Transverse colon (tissue), 4 donors: ENCODE data around the gene ALDH3A1. TPM values are rescaled to one million over a fixed set of nuclear protein-coding genes. Genes with fewer than 3 reads are reported as not detected.

Source experiments
- DNase-seq: peaks from one replicate; pipeline ENCODE4 v3.0.0-alpha.2; 2019
- H3K27ac ChIP-seq, 4 donors: fragments of 200-600 bp; sonication (generic); 2 replicates each; pipeline ENCODE4 v1.5.1; 2016 to 2018; ENCODE audit warnings: inconsistent platforms in 4 of 4
- H3K27me3 ChIP-seq: fragments of 200-600 bp; sonication (generic); 2 replicates; pipeline ENCODE4 v1.5.1; 2017; ENCODE audit warnings: inconsistent platforms
- H3K36me3 ChIP-seq, 4 donors: fragments of 200-600 bp; sonication (generic); 2 replicates each; pipeline ENCODE4 v1.5.1; 2017 to 2019; ENCODE audit warnings: inconsistent platforms in 4 of 4
- H3K4me1 ChIP-seq, 4 donors: fragments of 200-600 bp; sonication (generic); 2 replicates each; pipeline ENCODE4 v1.5.1; 2017 to 2020; ENCODE audit warnings: inconsistent platforms in 4 of 4
- H3K4me3 ChIP-seq, 4 donors: fragments of 200-600 bp; sonication (generic); 1 replicate in 1 of 4; 2 replicates in 3 of 4; pipeline versions ENCODE4 v1.5.1 to v1.6.1; 2017 to 2019; ENCODE audit warnings: inconsistent platforms in 4 of 4
- H3K9me3 ChIP-seq, 2 donors: fragments of 200-600 bp; sonication (generic); 2 replicates each; pipeline ENCODE4 v1.5.1; 2017 to 2019; ENCODE audit warnings: inconsistent platforms in 2 of 2
- EP300 ChIP-seq: sonication (generic); formaldehyde crosslinking; IDR thresholded peaks from one replicate; pipeline ENCODE4 v1.6.1; 2017; ENCODE audit warnings: antibody characterized with exemption, low read depth
- POLR2A ChIP-seq: fragments of 450-650 bp; IDR thresholded peaks from one replicate; pipeline ENCODE4 v1.6.1; 2016; ENCODE audit warnings: antibody characterized with exemption, mild to moderate bottlenecking, moderate library complexity
- POLR2AphosphoS5 ChIP-seq, 3 donors: sonication (generic); formaldehyde crosslinking; IDR thresholded peaks; one replicate each; pipeline ENCODE4 v1.6.1; 2016; ENCODE audit warnings: antibody characterized with exemption in 3 of 3
- WGBS, 2 donors: methylation state at CpG; one replicate each; pipeline ENCODE4 v1.1.5; 2018; ENCODE audit warnings: low coverage in 1 of 2; 5-methylcytosine and 5-hydroxymethylcytosine counted together
- in situ Hi-C, 4 donors: fragments of 200-750 bp; cut with MboI; loops; one replicate each; pipeline versions ENCODE4 v1.15.0 to v1.15.1; 2017; ENCODE audit warnings: low sequenced_read_pairs in 3 of 4, low pct_ligation_motif_present in 1 of 4, low pct_unique_long_range_greater_than_20kb in 1 of 4
- intact Hi-C: fragments of 100-400 bp; cut with DNase I; formaldehyde crosslinking; loops from one replicate; pipeline ENCODE4 v1.15.1; 2023; ENCODE audit warnings: low total_unique reads
- total RNA-seq, 4 donors: library from RNA; depleted of rRNA; stranded (reverse); fragments of >200 nt; gene quantifications; one replicate each; pipeline ENCODE4 v1.1.0, GENCODE V29; 2016
- TF ChIP-seq, protein P1 (sequence below), 5 experiments: fragments of 200-600 bp in 3 of 5; fragments of 450-650 bp in 2 of 5; sonication (generic) in 3 of 5; IDR thresholded peaks; 1 replicate in 2 of 5; 2 replicates in 3 of 5; pipeline ENCODE4 v1.5.1; 2016 to 2017; ENCODE audit warnings: antibody characterized with exemption in 5 of 5, inconsistent platforms in 3 of 5, mild to moderate bottlenecking in 2 of 5, moderate library complexity in 1 of 5

Gene ALDH3A1
- total RNA-seq, 4 donors from 2014 or later: 1.2 to 15.3 (median 3.4) TPM

DNA sequence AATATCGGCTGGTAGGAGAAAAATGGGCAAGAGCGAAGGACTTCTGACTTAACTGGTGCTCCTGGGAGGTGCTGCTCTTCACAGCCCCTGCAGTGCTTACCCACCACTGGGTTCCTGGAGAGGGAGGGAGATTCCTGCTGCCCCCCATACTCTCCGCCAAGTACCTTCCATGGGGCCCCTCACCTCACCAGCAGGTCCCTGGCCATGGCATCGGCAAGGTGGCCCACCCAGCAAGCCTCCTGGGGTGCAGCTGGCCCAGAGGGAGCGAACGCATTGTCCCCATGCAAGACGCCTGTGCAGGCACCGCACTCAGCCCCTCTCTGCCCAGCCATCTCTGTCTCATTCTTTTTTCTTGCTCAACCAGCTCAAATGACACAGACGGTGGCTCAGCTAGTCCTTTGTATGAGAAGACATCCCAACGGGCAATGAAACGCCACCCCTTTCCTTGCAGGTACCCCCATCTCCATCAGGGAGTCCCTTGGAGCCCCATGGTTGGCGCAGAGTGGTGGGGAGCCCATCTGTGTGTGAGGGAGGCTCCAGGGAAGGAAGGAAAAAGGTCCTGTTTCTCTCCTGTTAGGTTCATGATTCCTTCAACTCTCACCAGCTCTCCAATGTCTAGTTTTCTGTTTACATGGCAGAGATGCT is 9.6 kb upstream of the ALDH3A1 start:
- TF ChIP-seq EP300: no peak
- TF ChIP-seq POLR2A: no peak
- TF ChIP-seq, protein P1, sequence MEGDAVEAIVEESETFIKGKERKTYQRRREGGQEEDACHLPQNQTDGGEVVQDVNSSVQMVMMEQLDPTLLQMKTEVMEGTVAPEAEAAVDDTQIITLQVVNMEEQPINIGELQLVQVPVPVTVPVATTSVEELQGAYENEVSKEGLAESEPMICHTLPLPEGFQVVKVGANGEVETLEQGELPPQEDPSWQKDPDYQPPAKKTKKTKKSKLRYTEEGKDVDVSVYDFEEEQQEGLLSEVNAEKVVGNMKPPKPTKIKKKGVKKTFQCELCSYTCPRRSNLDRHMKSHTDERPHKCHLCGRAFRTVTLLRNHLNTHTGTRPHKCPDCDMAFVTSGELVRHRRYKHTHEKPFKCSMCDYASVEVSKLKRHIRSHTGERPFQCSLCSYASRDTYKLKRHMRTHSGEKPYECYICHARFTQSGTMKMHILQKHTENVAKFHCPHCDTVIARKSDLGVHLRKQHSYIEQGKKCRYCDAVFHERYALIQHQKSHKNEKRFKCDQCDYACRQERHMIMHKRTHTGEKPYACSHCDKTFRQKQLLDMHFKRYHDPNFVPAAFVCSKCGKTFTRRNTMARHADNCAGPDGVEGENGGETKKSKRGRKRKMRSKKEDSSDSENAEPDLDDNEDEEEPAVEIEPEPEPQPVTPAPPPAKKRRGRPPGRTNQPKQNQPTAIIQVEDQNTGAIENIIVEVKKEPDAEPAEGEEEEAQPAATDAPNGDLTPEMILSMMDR (IDR thresholded peaks at IDR 0.05): no peak
- no peak for TF ChIP-seq POLR2AphosphoS5 (IDR thresholded peaks at IDR 0.05)
- in situ Hi-C loops (loop anchor here (25.0 kb wide), 2 partner anchors 95 to 395 kb away; partner anchors contain the start of gene B9D1 (in 3 of the 4)), intact Hi-C loops (loop anchor here (5.0 kb wide), 1 partner anchor 95 kb away; no protein-coding TSS in a partner anchor)
- H3K4me1 ChIP-seq: peaks cover 7 to 10% (median 9%) of the 10 kb centered on the region in 4 donors
- no peak for DNase-seq
- no peaks in the 10 kb centered on the region for H3K9me3 ChIP-seq
- no peak overlapping the region for H3K27ac ChIP-seq
- WGBS, 2 donors: 89 to 93% methylated on average over 5 to 12 of the region's 12 CpGs
- H3K27me3 ChIP-seq: no peaks in the 10 kb centered on the region
- no peaks in the 10 kb centered on the region for H3K36me3 ChIP-seq
- no peak overlapping the region for H3K4me3 ChIP-seq

DNA sequence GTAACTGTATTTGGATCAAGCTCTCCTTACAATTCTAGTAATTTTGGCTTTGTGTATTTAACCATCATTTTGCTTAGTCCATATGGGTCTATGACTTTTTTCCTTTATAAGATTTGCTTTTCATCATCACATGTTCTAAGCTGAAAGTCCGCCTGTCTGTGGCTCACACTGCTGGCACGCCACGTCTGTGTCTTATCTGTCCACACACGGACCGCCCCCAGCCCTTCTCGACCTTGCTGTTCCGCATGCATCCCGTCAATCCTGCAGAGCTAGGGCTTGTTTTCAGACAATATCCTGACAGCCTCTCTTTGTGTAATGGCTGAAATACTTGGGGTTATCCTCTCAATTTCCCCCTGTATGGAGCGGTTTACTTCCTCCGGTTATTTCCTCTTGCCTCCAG is 8.4 kb upstream of the ALDH3A1 start:
- 83 to 89% methylated on average over 6 to 10 of the region's 10 CpGs for WGBS, 2 donors
- H3K9me3 ChIP-seq: no peaks in the 10 kb centered on the region
- DNase-seq: no peak
- TF ChIP-seq POLR2A (no peak), EP300 (no peak), POLR2AphosphoS5 (IDR thresholded peaks at IDR 0.05) (no peak)
- TF ChIP-seq, protein P1 (IDR thresholded peaks at IDR 0.05): no peak
- H3K36me3 ChIP-seq: no peaks in the 10 kb centered on the region
- peaks cover 7 to 15% (median 14%) of the 10 kb centered on the region in 4 donors for H3K4me1 ChIP-seq
- intact Hi-C loops: loop anchor here (5.0 kb wide), 1 partner anchor 94 kb away; no protein-coding TSS in a partner anchor
- in situ Hi-C loops: loop anchor here (25.0 kb wide), 2 partner anchors 94 to 394 kb away; partner anchors contain the start of gene B9D1 (in 3 of the 4)
- no peak overlapping the region for H3K4me3 ChIP-seq
- no peak overlapping the region for H3K27ac ChIP-seq
- no peaks in the 10 kb centered on the region for H3K27me3 ChIP-seq

DNA sequence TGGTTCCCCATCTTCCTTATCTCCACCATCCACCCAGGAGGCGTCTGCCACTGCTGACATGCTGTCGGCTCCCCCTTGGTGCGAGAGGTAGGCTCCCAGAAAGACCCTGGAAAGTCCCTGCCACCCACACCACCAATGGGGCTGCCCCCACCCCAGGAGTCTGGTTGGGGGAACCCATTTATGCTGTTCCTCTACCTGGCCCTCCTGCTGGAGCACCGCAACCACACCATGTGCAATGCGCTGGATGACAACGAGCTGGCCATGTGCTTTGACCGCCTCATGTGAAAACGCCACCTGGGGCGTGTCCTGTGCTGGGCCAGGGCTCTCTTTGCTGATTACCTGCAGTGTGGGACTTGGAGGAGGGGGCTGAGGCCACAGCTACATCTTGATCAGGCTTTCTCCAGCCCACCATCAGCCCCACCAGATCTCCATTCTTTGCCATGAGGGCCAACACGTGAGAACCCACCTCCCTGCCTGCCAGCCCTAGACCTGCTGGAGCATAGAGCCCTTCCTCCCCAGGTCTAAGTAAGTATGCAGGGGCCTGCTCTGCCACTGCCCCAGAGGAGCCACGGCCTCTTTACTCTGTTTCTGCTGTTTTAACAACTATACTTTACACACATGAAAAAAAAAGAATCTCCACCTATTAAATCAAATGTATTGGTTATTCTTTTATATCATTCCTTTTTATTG is 7.9 kb upstream of the ALDH3A1 start:
- WGBS, 2 donors: 70 to 100% methylated on average over 2 to 11 of the region's 11 CpGs
- H3K4me1 ChIP-seq: peaks cover 7 to 15% (median 14%) of the 10 kb centered on the region in 4 donors
- no peak for DNase-seq
- in situ Hi-C loops: loop anchor here (25.0 kb wide), 2 partner anchors 94 to 394 kb away; partner anchors contain the start of gene B9D1 (in 3 of the 4)
- no peaks in the 10 kb centered on the region for H3K36me3 ChIP-seq
- no peak overlapping the region for H3K4me3 ChIP-seq
- H3K9me3 ChIP-seq: no peaks in the 10 kb centered on the region
- H3K27ac ChIP-seq: no peak overlapping the region
- H3K27me3 ChIP-seq: no peaks in the 10 kb centered on the region
- TF ChIP-seq EP300: no peak
- TF ChIP-seq POLR2AphosphoS5 (IDR thresholded peaks at IDR 0.05): no peak
- TF ChIP-seq, protein P1 (IDR thresholded peaks at IDR 0.05): no peak
- no peak for TF ChIP-seq POLR2A
- intact Hi-C loops: loop anchor here (5.0 kb wide), 1 partner anchor 94 kb away; no protein-coding TSS in a partner anchor

DNA sequence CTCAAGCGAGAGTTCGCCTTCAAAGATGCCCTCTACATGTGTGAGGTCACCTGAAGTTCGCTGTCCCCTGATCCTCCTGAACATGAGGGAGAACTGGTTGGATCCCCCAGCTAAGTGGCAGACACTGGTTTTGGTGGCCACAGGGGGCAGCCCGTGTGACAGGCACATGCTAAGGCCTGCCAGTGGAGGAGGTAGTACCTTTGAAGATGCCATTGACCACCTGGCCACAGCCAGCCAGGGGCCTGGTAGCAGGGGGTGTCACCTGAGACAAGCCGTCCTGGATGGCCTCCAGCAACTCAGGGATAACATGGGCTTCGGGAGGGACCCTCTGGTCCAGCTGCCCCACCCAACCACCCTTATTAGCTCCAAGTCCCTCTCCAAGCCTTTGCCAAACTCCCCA is 7.3 kb upstream of the ALDH3A1 start:
- H3K4me1 ChIP-seq: peaks cover 7 to 15% (median 14%) of the 10 kb centered on the region in 4 donors
- no peak for DNase-seq
- no peak overlapping the region for H3K27ac ChIP-seq
- no peaks in the 10 kb centered on the region for H3K36me3 ChIP-seq
- 88 to 100% methylated on average over 2 to 6 of the region's 6 CpGs for WGBS, 2 donors
- H3K27me3 ChIP-seq: no peaks in the 10 kb centered on the region
- no peaks in the 10 kb centered on the region for H3K9me3 ChIP-seq
- in situ Hi-C loops (loop anchor here (25.0 kb wide), 2 partner anchors 93 to 393 kb away; partner anchors contain the start of gene B9D1 (in 3 of the 4)), intact Hi-C loops (loop anchor here (5.0 kb wide), 1 partner anchor 93 kb away; no protein-coding TSS in a partner anchor)
- no peak for TF ChIP-seq EP300
- TF ChIP-seq, protein P1 (IDR thresholded peaks at IDR 0.05): no peak
- no peak for TF ChIP-seq POLR2A
- no peak for TF ChIP-seq POLR2AphosphoS5 (IDR thresholded peaks at IDR 0.05)
- no peak overlapping the region for H3K4me3 ChIP-seq
